ENCODE results near the gene ASCC3.

GRCh38 chr6:100809346-100809745 is 71.8 kb downstream of the ASCC3 start:
- TF ChIP-seq POLR2A (IDR thresholded peaks at IDR 0.05; ENCODE audit: low read depth, low read length) (no peak), POLR2AphosphoS5 (IDR thresholded peaks at IDR 0.05; ENCODE audit: low read depth, low read length) (no peak), TAF1 (IDR thresholded peaks at IDR 0.05; ENCODE audit: low read depth, low read length) (no peak), PAX5 (IDR thresholded peaks at IDR 0.05; ENCODE audit: insufficient read depth, low read length, severe bottlenecking) (no peak)

All from GM12891 (cell line).